ENCODE data around the gene SLC9A9. TPM values are rescaled to one million over a fixed set of nuclear protein-coding genes. Genes with fewer than 3 reads are reported as not detected.

The SLC9A9 gene
- polyA plus RNA-seq, 1 donor (not counting 4 experiments of a cell fraction or from before 2014, with no cell fraction given): 5.2 TPM

GRCh38 chr3:143533391-143533790 is 314.9 kb downstream of the SLC9A9 start:
- Histone ChIP-seq H3K9me3 (ENCODE audit: control insufficient read depth, low read depth, low read length) (no peaks in the 10 kb centered on the region), H3K4me1 (ENCODE audit: control insufficient read depth, extremely low read depth, insufficient read depth, low read length) (no peaks in the 10 kb centered on the region), H3K27ac (ENCODE audit: control insufficient read depth, insufficient read depth, low read length) (no peak overlapping the region), H3K27me3 (ENCODE audit: control insufficient read depth, extremely low read depth, insufficient read depth, low read length) (no peaks in the 10 kb centered on the region), H3K36me3 (ENCODE audit: control insufficient read depth in 2 of 2, extremely low read depth in 1 of 2, insufficient read depth in 2 of 2, low read length in 2 of 2) (no peaks in the 10 kb centered on the region), H3K4me3 (ENCODE audit: control insufficient read depth in 2 of 3, extremely low read depth in 1 of 3, insufficient read depth in 2 of 3, low read depth in 1 of 3, low read length in 3 of 3) (no peak overlapping the region), H3K79me2 (ENCODE audit: control insufficient read depth, insufficient read depth, low read length) (no peaks in the 10 kb centered on the region), H3K4me2 (ENCODE audit: control insufficient read depth, extremely low read depth, insufficient read depth, low read depth, low read length) (no peak overlapping the region), H3K9ac (ENCODE audit: control insufficient read depth, extremely low read depth, insufficient read depth, low read length) (no peak overlapping the region), H3K9me1 (ENCODE audit: control insufficient read depth, extremely low read depth, insufficient read depth, low read length) (no peaks in the 10 kb centered on the region), H4K20me1 (ENCODE audit: control insufficient read depth, extremely low read depth, insufficient read depth, low read length) (no peaks in the 10 kb centered on the region), H2AFZ (ENCODE audit: control insufficient read depth, low read length) (no peak overlapping the region)
- dilution Hi-C loops (cut with MboI; ENCODE audit: extremely low pct_ligation_motif_present, low sequenced_read_pairs): no loop called here
- DNase-seq (ENCODE audit: low read depth, low spot score) (no peak), FAIRE-seq (no peak)
- no peak for TF ChIP-seq CTCF (optimal IDR thresholded peaks at IDR 0.05 in 1 of 3, IDR thresholded peaks at IDR 0.05 in 1 of 3, conservative IDR thresholded peaks at IDR 0.05 in 1 of 3; ENCODE audit: extremely low read depth in 1 of 3, insufficient read depth in 2 of 3, low read length in 3 of 3)
- no peak for TF ChIP-seq EZH2 (IDR thresholded peaks at IDR 0.05; ENCODE audit: low read length)

DNA sequence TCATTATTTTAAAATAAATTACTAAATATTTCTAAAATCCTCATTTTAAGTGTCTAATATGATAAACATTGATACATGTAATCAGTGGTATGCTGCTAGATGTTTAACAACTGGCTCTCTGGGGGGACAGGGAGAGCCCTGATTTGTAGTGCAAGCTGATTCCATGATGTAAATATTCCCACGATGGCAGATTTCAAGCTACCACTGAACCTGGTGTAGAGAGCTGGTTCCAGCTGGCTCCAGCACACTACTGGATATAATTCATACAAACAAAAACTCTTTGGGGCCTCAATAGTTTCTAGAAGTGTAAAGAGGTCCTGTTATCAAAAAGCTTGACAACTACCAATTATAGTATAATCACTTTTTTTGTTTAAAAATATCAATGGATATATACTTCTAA is 316.2 kb downstream of the SLC9A9 start:
- Histone ChIP-seq H2AFZ (ENCODE audit: control insufficient read depth, low read length) (no peak overlapping the region), H3K36me3 (ENCODE audit: control insufficient read depth in 2 of 2, extremely low read depth in 1 of 2, insufficient read depth in 2 of 2, low read length in 2 of 2) (no peaks in the 10 kb centered on the region), H3K9me3 (ENCODE audit: control insufficient read depth, low read depth, low read length) (no peaks in the 10 kb centered on the region), H3K9me1 (ENCODE audit: control insufficient read depth, extremely low read depth, insufficient read depth, low read length) (no peaks in the 10 kb centered on the region), H3K27ac (ENCODE audit: control insufficient read depth, insufficient read depth, low read length) (no peak overlapping the region), H3K27me3 (ENCODE audit: control insufficient read depth, extremely low read depth, insufficient read depth, low read length) (no peaks in the 10 kb centered on the region), H4K20me1 (ENCODE audit: control insufficient read depth, extremely low read depth, insufficient read depth, low read length) (no peaks in the 10 kb centered on the region), H3K79me2 (ENCODE audit: control insufficient read depth, insufficient read depth, low read length) (no peaks in the 10 kb centered on the region), H3K4me1 (ENCODE audit: control insufficient read depth, extremely low read depth, insufficient read depth, low read length) (no peaks in the 10 kb centered on the region), H3K4me3 (ENCODE audit: control insufficient read depth in 2 of 3, extremely low read depth in 1 of 3, insufficient read depth in 2 of 3, low read depth in 1 of 3, low read length in 3 of 3) (no peak overlapping the region), H3K4me2 (ENCODE audit: control insufficient read depth, extremely low read depth, insufficient read depth, low read depth, low read length) (no peak overlapping the region), H3K9ac (ENCODE audit: control insufficient read depth, extremely low read depth, insufficient read depth, low read length) (no peak overlapping the region)
- TF ChIP-seq CTCF (optimal IDR thresholded peaks at IDR 0.05 in 1 of 3, IDR thresholded peaks at IDR 0.05 in 1 of 3, conservative IDR thresholded peaks at IDR 0.05 in 1 of 3; ENCODE audit: extremely low read depth in 1 of 3, insufficient read depth in 2 of 3, low read length in 3 of 3) (no peak), EZH2 (IDR thresholded peaks at IDR 0.05; ENCODE audit: low read length) (no peak)
- dilution Hi-C loops (cut with MboI; ENCODE audit: extremely low pct_ligation_motif_present, low sequenced_read_pairs): no loop called here
- DNase-seq (ENCODE audit: low read depth, low spot score): no peak
- no peak for FAIRE-seq

Measured in keratinocyte (primary cell).